ENCODE data around the gene RABGAP1L. TPM values are rescaled to one million over a fixed set of nuclear protein-coding genes. Genes with fewer than 3 reads are reported as not detected.

Gene RABGAP1L
- total and polyA plus RNA-seq, 10 of the 15 experiments (the other 5 are each of a cell fraction or from before 2014, with no cell fraction given), result 5.8 to 194 (median 113) TPM

DNA sequence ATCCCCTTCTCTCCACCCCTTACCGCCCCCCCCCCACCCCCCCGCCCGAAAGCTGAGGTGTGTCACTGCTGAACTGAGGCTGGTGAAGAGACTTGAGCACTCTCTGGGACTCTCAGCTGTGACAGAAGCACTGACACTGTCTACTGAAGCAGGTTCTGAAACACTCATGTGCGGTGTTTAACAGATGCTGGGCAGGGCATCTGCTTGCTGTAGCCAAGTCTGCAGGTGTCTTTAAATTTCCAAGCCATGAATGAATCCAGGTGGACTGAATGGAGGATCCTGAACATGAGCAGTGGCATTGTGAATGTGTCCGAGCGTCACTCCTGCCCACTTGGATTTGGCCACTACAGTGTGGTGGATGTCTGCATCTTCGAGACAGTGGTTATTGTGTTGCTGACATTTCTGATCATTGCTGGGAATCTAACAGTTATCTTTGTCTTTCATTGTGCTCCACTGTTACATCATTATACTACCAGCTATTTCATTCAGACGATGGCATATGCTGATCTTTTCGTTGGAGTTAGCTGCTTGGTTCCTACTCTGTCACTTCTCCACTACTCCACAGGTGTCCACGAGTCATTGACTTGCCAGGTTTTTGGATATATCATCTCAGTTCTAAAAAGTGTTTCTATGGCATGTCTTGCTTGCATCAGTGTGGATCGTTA, 288.7 kb downstream of the RABGAP1L start, which contains the start of gene GPR52:
Gene GPR52, plus strand, starts transcription at position 99 of the 665 bp plus-strand sequence. Its CDS starts 148 bp downstream, at position 247.
- POLR2A ChIA-PET, result no interaction called here
- intact Hi-C loops (cut with micrococcal nuclease; ENCODE audit: unreplicated experiment), result no loop called here
- 95% methylated on average over 11 of the region's 11 CpGs for WGBS (ENCODE audit: insufficient coverage, insufficient replicate concordance, low lambda C conversion rate, missing lambda C conversion rate)
- no peak for DNase-seq (ENCODE audit: low read depth, low spot score)
- no peak within 1 kb of the TSS for H2AFZ ChIP-seq (ENCODE audit: control insufficient read depth, low read depth, low read length)
- no TSS peak for BruUV-seq (replicated peaks)
- FAIRE-seq, result no peak
- no peak within 1 kb of the TSS for H3K27ac ChIP-seq (ENCODE audit: control insufficient read depth, insufficient read depth)
- no peaks in the 10 kb centered on the region for H3K4me1 ChIP-seq (ENCODE audit: control insufficient read depth, insufficient read depth, low read length)
- no peaks in the 10 kb centered on the region; the same call in 2 of the 3 replicates for H3K9me3 ChIP-seq (replicated peaks; ENCODE audit: control insufficient read depth, insufficient read depth, low read length)
- H3K79me2 ChIP-seq (ENCODE audit: control insufficient read depth, insufficient read depth, low read length), result no peaks in the 10 kb centered on the region
- no peak within 1 kb of the TSS for H3K4me3 ChIP-seq
- H3K9ac ChIP-seq (ENCODE audit: control insufficient read depth, insufficient read depth, low read length), result no peak within 1 kb of the TSS
- no peak within 1 kb of the TSS for H3K4me2 ChIP-seq (ENCODE audit: control insufficient read depth, insufficient read depth)
- ATAC-seq, result no peak
- in situ Hi-C loops (cut with MboI), result no loop called here
- H3K27me3 ChIP-seq (replicated peaks in 1 of 2; ENCODE audit: control insufficient read depth in 2 of 2, insufficient read depth in 2 of 2, low read length in 1 of 2), result no peaks in the 10 kb centered on the region
- SMC1A ChIA-PET (ENCODE audit: uncharacterized antibody, unreplicated experiment), result no interaction called here
- no peak for TF ChIP-seq WRNIP1 (IDR thresholded peaks at IDR 0.05; ENCODE audit: borderline replicate concordance, low read depth, low read length)
- no peak for TF ChIP-seq CEBPB (IDR thresholded peaks at IDR 0.05; ENCODE audit: borderline replicate concordance in 1 of 2, low read depth in 2 of 2, low read length in 2 of 2)
- TF ChIP-seq SMAD5 (IDR thresholded peaks at IDR 0.05; ENCODE audit: low read depth), result no peak
- TF ChIP-seq ZBTB33 (IDR thresholded peaks at IDR 0.05), result no peak
- no peak for TF ChIP-seq HDAC2 (IDR thresholded peaks at IDR 0.05)
- TF ChIP-seq CREB1 (IDR thresholded peaks at IDR 0.05; ENCODE audit: low read depth), result no peak
- no peak for TF ChIP-seq BCL11A (IDR thresholded peaks at IDR 0.05; ENCODE audit: low read depth, low read length)
- TF ChIP-seq RELA (IDR thresholded peaks at IDR 0.05; ENCODE audit: borderline replicate concordance, partially characterized antibody), result no peak
- TF ChIP-seq IRF5 (IDR thresholded peaks at IDR 0.05; ENCODE audit: borderline replicate concordance), result no peak
- TF ChIP-seq IKZF2 (IDR thresholded peaks at IDR 0.05), result no peak
- no peak for TF ChIP-seq ZZZ3 (IDR thresholded peaks at IDR 0.05; ENCODE audit: control insufficient read depth, insufficient read length, low read depth)
- TF ChIP-seq BRCA1 (IDR thresholded peaks at IDR 0.05; ENCODE audit: low read depth, low read length), result no peak
- TF ChIP-seq NR2F1 (conservative IDR thresholded peaks at IDR 0.05), result no peak
- no peak for TF ChIP-seq NFYA (IDR thresholded peaks at IDR 0.05; ENCODE audit: borderline replicate concordance, low read depth, low read length)
- TF ChIP-seq CBX5 (IDR thresholded peaks at IDR 0.05; ENCODE audit: low read depth), result no peak
- TF ChIP-seq TCF3 (IDR thresholded peaks at IDR 0.05; ENCODE audit: borderline replicate concordance, insufficient read depth, low read depth, low read length), result no peak
- no peak for TF ChIP-seq JUND (IDR thresholded peaks at IDR 0.05; ENCODE audit: low read depth, low read length)
- no peak for TF ChIP-seq MTA3 (IDR thresholded peaks at IDR 0.05; ENCODE audit: borderline replicate concordance, low read length)
- no peak for TF ChIP-seq EZH2 (IDR thresholded peaks at IDR 0.05; ENCODE audit: borderline replicate concordance, control insufficient read depth, low read depth, low read length)
- RAD21 ChIA-PET (ENCODE audit: unreplicated experiment), result no interaction called here
- CTCF ChIA-PET, result interaction anchor here (1.4 to 1.5 kb wide), 2 partner anchors 61 to 186 kb away, joined by 3 to 4 read pairs; no protein-coding TSS in a partner anchor
- peaks cover 0 to 4% of the 10 kb centered on the region in 2 experiments; a peak in 1 of 4 replicates for H3K36me3 ChIP-seq (ENCODE audit: control insufficient read depth in 2 of 2, insufficient read depth in 2 of 2, low read length in 1 of 2)
- no peaks in the 10 kb centered on the region for H4K20me1 ChIP-seq (ENCODE audit: control insufficient read depth, insufficient read depth)

Measured in GM12878 (cell line).